OCI-LY7 (cell line): ENCODE results near the gene XIRP2.

Experiments used
- CTCF ChIP-seq: fragments of 200-600 bp; sonication (generic); conservative IDR thresholded peaks from 2 replicates; pipeline ENCODE4 v1.5.1; 2014; ENCODE audit warnings: mild to moderate bottlenecking, antibody characterized with exemption, low read length, moderate library complexity, mixed read lengths
- EZH2phosphoT487 ChIP-seq: fragments of 200-600 bp; sonication (generic); IDR thresholded peaks from 2 replicates; pipeline ENCODE4 v1.6.1; 2018; ENCODE audit warnings: low read depth, borderline replicate concordance, mild to moderate bottlenecking, mixed run types, antibody characterized with exemption, low read length, moderate library complexity, mixed read lengths

- no peak for TF ChIP-seq CTCF
- no peak for TF ChIP-seq EZH2phosphoT487
Measured at GRCh38 chr2:167279810-167280209, 391.5 kb downstream of the XIRP2 start.
